HepG2 (cell line): ENCODE measurements around the gene VPS18. TPM values are rescaled to one million over a fixed set of nuclear protein-coding genes. Genes with fewer than 3 reads are reported as not detected.

Experiments
- ARNTL ChIP-seq: sonication (generic); formaldehyde crosslinking; IDR thresholded peaks from 2 replicates; pipeline ENCODE4 v1.4.0; 2020; ENCODE audit warnings: mild to moderate bottlenecking, missing genetic modification reagents
- BHLHE40 ChIP-seq: IDR thresholded peaks from 2 replicates; pipeline ENCODE4 v1.6.1; 2011; ENCODE audit warnings: low read length, improper control_type of control experiment
- MEIS1 ChIP-seq: sonication (generic); formaldehyde crosslinking; IDR thresholded peaks from 2 replicates; pipeline ENCODE4 v1.9.0; 2021; ENCODE audit warnings: mild to moderate bottlenecking, missing genetic modification reagents, moderate library complexity, borderline replicate concordance
- NCOA5 ChIP-seq: sonication (generic); formaldehyde crosslinking; IDR thresholded peaks from 2 replicates; pipeline ENCODE4 v1.4.0; 2020; ENCODE audit warnings: missing genetic modification reagents
- NFKBIZ ChIP-seq: IDR thresholded peaks from 2 replicates; pipeline ENCODE4 v1.6.1; 2018; ENCODE audit warnings: missing genetic modification reagents, missing compliant biosample characterization
- NR2F2 ChIP-seq: IDR thresholded peaks from 2 replicates; pipeline ENCODE4 v1.6.1; 2012; ENCODE audit warnings: low read depth, inconsistent platforms, borderline replicate concordance
- NRL ChIP-seq: sonication (generic); formaldehyde crosslinking; IDR thresholded peaks from 2 replicates; pipeline ENCODE4 v1.5.0; 2020; ENCODE audit warnings: missing genetic modification reagents, mild to moderate bottlenecking, moderate library complexity, borderline replicate concordance
- RXRA ChIP-seq: sonication (generic); formaldehyde crosslinking; IDR thresholded peaks from 2 replicates; pipeline ENCODE4 v1.5.1; 2020; ENCODE audit warnings: missing genetic modification reagents
- SALL1 ChIP-seq: sonication (generic); formaldehyde crosslinking; IDR thresholded peaks from 2 replicates; pipeline ENCODE4 v1.8.0; 2022; ENCODE audit warnings: mild to moderate bottlenecking, missing genetic modification reagents
- SIX1 ChIP-seq: sonication (generic); formaldehyde crosslinking; IDR thresholded peaks from 2 replicates; pipeline ENCODE4 v1.4.0; 2020; ENCODE audit warnings: missing genetic modification reagents, borderline replicate concordance
- SKI ChIP-seq: fragments of 450-650 bp; IDR thresholded peaks from one replicate; pipeline ENCODE4 v1.6.1; 2018; ENCODE audit warnings: mild to moderate bottlenecking; ENCODE audit not compliant: partially characterized antibody
- SMAD1 ChIP-seq: sonication (generic); formaldehyde crosslinking; IDR thresholded peaks from 2 replicates; pipeline ENCODE4 v1.4.0; 2020; ENCODE audit warnings: missing genetic modification reagents, low read depth, mild to moderate bottlenecking, borderline replicate concordance
- TMF1 ChIP-seq: sonication (generic); formaldehyde crosslinking; IDR thresholded peaks from 2 replicates; pipeline ENCODE4 v1.8.1; 2022; ENCODE audit warnings: low read depth, missing genetic modification reagents
- ZBTB21 ChIP-seq: sonication (generic); formaldehyde crosslinking; IDR thresholded peaks from 2 replicates; pipeline ENCODE4 v1.4.0; 2020; ENCODE audit warnings: missing genetic modification reagents
- polyA plus RNA-seq, 8 experiments: library from polyadenylated mRNA; depleted of rRNA in 3 of 8; stranded (reverse) in 7 of 8; unstranded in 1 of 8; fragments of >200 nt; fragmentation: Illumina TruSeq in 4 of 8; extraction: Trizol in 4 of 8; gene quantifications; 2 replicates each; pipeline versions ENCODE4 v1.2.1 to v1.2.3, GENCODE V29; 2011 to 2016; ENCODE audit warnings: low read depth in 4 of 8, missing spikeins in 1 of 8, mixed read lengths in 1 of 8; ENCODE audit not compliant: insufficient read depth in 1 of 8
- total RNA-seq, 5 experiments: library from RNA; depleted of rRNA; stranded (reverse); fragments of >200 nt; fragmentation: Illumina TruSeq; extraction: Trizol; gene quantifications; 2 replicates each; pipeline ENCODE4 v1.2.3, GENCODE V29; 2016; ENCODE audit warnings: low read depth in 1 of 5
- TF ChIP-seq, protein P1 (sequence below): sonication (generic); formaldehyde crosslinking; IDR thresholded peaks from 2 replicates; pipeline ENCODE4 v1.4.0; 2020; ENCODE audit warnings: missing genetic modification reagents
- TF ChIP-seq, protein P2 (sequence below): sonication (generic); formaldehyde crosslinking; IDR thresholded peaks from 2 replicates; pipeline ENCODE4 v1.4.0; 2020; ENCODE audit warnings: missing genetic modification reagents
- TF ChIP-seq, protein P3 (sequence below): sonication (generic); formaldehyde crosslinking; conservative IDR thresholded peaks from 2 replicates; pipeline ENCODE4 v1.8.1; 2023; ENCODE audit warnings: missing genetic modification reagents
- TF ChIP-seq, protein P4 (sequence below): conservative IDR thresholded peaks from 2 replicates; pipeline ENCODE4 v1.6.1; 2018; ENCODE audit warnings: missing genetic modification reagents
- TF ChIP-seq, protein P5 (sequence below): sonication (generic); formaldehyde crosslinking; IDR thresholded peaks from 2 replicates; pipeline ENCODE4 v1.4.0; 2020; ENCODE audit warnings: missing genetic modification reagents
- TF ChIP-seq, protein P6 (sequence below): IDR thresholded peaks from 2 replicates; pipeline ENCODE4 v1.6.1; 2016; ENCODE audit warnings: low read depth, borderline replicate concordance

Gene VPS18
- total and polyA plus RNA-seq, 2 of the 13 experiments (the other 11 are each of a cell fraction or from before 2014, with no cell fraction given): 5.8 to 17.0 TPM

DNA sequence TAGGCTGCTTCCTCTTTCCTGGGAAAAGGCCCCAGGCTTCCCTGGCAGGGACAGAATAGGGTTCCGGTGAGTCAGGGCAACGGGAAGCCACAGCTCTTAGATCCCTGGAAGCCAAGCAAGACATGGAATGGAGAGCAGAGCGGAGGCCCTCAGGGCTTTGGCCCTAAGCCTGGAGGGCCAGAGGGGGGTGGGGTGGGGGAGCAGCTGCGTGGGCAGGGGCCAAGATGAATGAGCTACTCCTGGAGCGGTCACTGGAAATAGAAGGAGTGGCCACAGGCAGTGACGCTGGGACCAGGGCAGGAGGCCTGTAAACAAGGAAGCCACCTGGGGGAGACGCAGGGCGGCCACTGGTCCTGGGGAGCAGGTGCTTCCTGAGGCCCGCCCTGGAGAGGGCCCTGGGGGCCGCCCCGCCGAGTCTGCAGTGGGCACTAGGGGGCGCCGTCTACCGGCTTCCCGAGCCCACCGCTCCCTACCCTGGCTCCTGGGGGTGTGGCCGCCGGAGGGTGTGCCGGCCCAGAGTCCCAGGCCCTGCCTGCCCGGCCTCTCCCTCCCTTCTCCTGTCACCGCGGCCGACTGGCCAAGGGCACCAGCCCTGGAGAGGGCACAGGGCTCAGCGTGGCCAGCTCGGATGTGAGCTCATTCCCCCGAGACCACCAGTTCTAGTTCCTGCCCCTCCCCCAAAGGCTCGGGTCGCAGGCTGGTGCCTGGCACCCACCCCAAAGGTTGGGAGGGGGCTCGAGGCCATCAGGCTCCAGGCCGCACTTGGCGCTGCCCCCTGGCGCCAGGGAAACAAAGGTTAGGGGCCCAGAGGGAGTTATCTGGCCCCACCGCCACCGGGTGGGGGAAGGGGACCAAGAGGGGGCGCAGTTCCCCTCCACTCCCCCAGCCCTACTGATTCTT, 12.1 kb downstream of the VPS18 start (continued):
- TF ChIP-seq, protein P1, sequence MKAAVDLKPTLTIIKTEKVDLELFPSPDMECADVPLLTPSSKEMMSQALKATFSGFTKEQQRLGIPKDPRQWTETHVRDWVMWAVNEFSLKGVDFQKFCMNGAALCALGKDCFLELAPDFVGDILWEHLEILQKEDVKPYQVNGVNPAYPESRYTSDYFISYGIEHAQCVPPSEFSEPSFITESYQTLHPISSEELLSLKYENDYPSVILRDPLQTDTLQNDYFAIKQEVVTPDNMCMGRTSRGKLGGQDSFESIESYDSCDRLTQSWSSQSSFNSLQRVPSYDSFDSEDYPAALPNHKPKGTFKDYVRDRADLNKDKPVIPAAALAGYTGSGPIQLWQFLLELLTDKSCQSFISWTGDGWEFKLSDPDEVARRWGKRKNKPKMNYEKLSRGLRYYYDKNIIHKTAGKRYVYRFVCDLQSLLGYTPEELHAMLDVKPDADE (CRISPR knock-in tag): no peak
- TF ChIP-seq, protein P2, sequence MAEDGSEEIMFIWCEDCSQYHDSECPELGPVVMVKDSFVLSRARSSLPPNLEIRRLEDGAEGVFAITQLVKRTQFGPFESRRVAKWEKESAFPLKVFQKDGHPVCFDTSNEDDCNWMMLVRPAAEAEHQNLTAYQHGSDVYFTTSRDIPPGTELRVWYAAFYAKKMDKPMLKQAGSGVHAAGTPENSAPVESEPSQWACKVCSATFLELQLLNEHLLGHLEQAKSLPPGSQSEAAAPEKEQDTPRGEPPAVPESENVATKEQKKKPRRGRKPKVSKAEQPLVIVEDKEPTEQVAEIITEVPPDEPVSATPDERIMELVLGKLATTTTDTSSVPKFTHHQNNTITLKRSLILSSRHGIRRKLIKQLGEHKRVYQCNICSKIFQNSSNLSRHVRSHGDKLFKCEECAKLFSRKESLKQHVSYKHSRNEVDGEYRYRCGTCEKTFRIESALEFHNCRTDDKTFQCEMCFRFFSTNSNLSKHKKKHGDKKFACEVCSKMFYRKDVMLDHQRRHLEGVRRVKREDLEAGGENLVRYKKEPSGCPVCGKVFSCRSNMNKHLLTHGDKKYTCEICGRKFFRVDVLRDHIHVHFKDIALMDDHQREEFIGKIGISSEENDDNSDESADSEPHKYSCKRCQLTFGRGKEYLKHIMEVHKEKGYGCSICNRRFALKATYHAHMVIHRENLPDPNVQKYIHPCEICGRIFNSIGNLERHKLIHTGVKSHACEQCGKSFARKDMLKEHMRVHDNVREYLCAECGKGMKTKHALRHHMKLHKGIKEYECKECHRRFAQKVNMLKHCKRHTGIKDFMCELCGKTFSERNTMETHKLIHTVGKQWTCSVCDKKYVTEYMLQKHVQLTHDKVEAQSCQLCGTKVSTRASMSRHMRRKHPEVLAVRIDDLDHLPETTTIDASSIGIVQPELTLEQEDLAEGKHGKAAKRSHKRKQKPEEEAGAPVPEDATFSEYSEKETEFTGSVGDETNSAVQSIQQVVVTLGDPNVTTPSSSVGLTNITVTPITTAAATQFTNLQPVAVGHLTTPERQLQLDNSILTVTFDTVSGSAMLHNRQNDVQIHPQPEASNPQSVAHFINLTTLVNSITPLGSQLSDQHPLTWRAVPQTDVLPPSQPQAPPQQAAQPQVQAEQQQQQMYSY (CRISPR knock-in tag): no peak
- TF ChIP-seq NCOA5 (CRISPR knock-in tag) (no peak), SIX1 (CRISPR knock-in tag) (no peak), MEIS1 (CRISPR knock-in tag) (no peak), ZBTB21 (CRISPR knock-in tag) (no peak), SALL1 (CRISPR knock-in tag) (peak; percentile 70), NRL (CRISPR knock-in tag) (peak; percentile 60; the same call in 1 of the 2 replicates), BHLHE40 (no peak), NFKBIZ (CRISPR knock-in tag) (no peak), RXRA (CRISPR knock-in tag) (peak; percentile 33; the same call in 1 of the 2 replicates), SMAD1 (CRISPR knock-in tag) (peak; percentile 45; the same call in 1 of the 2 replicates), SKI (no peak), TMF1 (CRISPR knock-in tag) (no peak), ARNTL (CRISPR knock-in tag) (no peak), NR2F2 (no peak)
- TF ChIP-seq, protein P3, sequence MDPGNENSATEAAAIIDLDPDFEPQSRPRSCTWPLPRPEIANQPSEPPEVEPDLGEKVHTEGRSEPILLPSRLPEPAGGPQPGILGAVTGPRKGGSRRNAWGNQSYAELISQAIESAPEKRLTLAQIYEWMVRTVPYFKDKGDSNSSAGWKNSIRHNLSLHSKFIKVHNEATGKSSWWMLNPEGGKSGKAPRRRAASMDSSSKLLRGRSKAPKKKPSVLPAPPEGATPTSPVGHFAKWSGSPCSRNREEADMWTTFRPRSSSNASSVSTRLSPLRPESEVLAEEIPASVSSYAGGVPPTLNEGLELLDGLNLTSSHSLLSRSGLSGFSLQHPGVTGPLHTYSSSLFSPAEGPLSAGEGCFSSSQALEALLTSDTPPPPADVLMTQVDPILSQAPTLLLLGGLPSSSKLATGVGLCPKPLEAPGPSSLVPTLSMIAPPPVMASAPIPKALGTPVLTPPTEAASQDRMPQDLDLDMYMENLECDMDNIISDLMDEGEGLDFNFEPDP (CRISPR knock-in tag): no peak
- TF ChIP-seq, protein P4, sequence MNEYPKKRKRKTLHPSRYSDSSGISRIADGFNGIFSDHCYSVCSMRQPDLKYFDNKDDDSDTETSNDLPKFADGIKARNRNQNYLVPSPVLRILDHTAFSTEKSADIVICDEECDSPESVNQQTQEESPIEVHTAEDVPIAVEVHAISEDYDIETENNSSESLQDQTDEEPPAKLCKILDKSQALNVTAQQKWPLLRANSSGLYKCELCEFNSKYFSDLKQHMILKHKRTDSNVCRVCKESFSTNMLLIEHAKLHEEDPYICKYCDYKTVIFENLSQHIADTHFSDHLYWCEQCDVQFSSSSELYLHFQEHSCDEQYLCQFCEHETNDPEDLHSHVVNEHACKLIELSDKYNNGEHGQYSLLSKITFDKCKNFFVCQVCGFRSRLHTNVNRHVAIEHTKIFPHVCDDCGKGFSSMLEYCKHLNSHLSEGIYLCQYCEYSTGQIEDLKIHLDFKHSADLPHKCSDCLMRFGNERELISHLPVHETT (CRISPR knock-in tag): no peak
- TF ChIP-seq, protein P5, sequence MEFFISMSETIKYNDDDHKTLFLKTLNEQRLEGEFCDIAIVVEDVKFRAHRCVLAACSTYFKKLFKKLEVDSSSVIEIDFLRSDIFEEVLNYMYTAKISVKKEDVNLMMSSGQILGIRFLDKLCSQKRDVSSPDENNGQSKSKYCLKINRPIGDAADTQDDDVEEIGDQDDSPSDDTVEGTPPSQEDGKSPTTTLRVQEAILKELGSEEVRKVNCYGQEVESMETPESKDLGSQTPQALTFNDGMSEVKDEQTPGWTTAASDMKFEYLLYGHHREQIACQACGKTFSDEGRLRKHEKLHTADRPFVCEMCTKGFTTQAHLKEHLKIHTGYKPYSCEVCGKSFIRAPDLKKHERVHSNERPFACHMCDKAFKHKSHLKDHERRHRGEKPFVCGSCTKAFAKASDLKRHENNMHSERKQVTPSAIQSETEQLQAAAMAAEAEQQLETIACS (CRISPR knock-in tag): no peak
- TF ChIP-seq, protein P6, sequence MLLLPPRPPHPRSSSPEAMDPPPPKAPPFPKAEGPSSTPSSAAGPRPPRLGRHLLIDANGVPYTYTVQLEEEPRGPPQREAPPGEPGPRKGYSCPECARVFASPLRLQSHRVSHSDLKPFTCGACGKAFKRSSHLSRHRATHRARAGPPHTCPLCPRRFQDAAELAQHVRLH (CRISPR knock-in tag): 0 out of 2 replicates have a peak, but pooled peaks have one; percentile 34
